GM12872 (cell line): ENCODE data around the gene TCEAL1.

Experiments used
- CTCF ChIP-seq: IDR thresholded peaks from 3 replicates; pipeline ENCODE4 v1.5.1; 2011; ENCODE audit warnings: low read depth, mild to moderate bottlenecking, low read length, moderate library complexity; ENCODE audit not compliant: insufficient read depth

Gene TCEAL1

DNA sequence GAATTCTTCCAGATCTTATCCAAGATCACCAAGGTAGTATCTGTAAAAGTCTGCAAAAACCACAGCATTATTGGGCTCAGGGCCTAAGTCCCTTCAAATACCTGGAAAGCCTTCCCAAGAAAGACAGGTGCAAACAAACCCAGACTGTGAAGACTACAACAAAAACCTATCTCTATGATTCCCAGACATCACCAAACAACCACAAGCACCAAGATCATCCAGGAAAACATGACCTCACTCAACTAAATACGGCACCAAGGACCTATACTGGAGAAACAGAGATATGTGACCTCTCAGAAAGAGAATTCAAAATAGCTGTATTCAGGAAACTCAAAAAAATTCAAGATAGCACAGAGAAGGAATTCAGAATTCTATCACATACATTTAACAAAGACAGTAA, 15.3 kb downstream of the TCEAL1 start:
- TF ChIP-seq CTCF, result no peak

DNA sequence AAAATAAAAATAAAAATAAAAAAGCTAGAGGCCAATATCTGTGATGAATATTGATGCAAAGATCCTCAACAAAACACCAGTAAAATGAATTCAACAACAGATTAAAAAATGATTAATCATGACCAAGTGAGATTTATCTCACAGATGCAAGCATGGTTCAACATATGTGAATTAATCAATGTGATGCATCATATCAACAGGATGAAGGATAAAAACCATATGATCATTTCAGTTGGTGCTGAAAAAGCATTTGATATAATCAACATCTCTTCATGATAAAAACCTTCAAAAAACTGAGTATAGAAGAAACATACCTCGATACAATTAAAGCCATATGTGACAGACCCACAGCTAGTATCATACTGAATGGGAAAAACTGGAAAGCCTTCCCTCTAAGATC, 18.9 kb downstream of the TCEAL1 start:
- TF ChIP-seq CTCF, result no peak

GRCh38 chrX:103651151-103651773, 22.5 kb downstream of the TCEAL1 start:
- no peak for TF ChIP-seq CTCF

DNA sequence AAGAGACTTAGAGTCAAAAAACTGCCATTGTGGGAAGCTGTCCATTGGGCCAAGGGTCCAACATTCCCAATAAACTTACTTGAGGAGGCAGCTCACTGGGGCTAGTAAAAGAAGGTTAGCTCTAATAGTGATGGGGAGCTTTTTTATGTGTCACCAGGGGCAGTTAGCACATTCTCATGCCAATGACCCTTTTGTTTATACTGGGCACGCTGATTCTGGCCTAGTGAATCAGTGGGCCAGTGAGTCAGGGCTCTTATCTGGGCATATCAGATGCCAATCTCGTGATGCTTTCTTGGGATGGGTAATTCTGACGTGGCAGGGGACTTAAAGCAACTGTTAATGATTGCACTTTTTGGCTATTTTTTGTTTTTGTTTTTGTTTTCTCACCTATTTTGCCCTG, 27.8 kb downstream of the TCEAL1 start:
- TF ChIP-seq CTCF, result no peak

- TF ChIP-seq CTCF, result no peak
These were observed 30.1 kb downstream of the TCEAL1 start for GRCh38 chrX:103658681-103659433.

DNA sequence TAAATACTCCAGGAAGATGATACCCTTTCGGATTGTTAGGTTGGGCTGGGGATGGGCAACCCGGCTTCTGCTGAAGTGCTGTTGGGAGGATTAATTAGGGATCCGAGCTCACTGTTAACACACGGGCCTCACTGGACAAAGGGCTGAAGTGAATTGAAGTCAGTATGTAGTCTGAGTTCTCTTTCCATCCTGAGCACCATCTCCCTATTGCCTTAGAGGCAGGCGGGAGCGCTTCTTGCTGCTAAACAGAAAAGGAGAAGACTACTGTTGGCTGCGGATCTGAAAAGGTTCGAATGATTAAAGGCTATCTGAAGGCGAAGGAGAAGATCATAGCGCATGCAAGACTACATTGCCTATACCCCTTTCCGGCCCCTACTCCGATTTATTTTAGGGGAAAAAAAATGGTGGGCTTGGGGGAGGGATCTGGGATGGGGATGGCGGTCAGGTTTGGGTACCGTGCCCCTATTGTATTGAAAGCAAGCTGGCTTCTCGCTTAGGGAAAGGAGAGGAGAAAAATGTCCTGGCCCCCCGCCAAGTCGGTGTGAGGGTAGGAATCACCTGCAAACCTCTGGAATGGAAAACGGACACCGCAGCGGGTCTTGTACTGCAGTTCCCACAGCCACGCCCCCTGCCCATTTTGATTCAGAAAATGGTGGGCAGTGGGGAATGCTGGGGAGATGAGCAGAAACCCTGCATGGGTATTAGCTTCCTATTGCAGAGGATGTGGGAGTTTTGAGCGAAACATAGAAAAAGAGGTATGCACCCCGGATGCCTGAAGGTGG, 35.4 kb downstream of the TCEAL1 start:
- no peak for TF ChIP-seq CTCF
